ENCODE measurements around the gene GSTO2.

GRCh38 chr10:104306897-104307296, 37.9 kb downstream of the GSTO2 start:
- TF ChIP-seq CTCF (IDR thresholded peaks at IDR 0.05; ENCODE audit: insufficient read depth, low read depth, low read length) (no peak), EZH2 (IDR thresholded peaks at IDR 0.05; ENCODE audit: insufficient read depth, low read length) (no peak)
